ENCODE measurements around the gene NEURL1B.

Gene NEURL1B

GRCh38 chr5:172640822-172641358, at the start of gene NEURL1B:
Gene NEURL1B, plus strand, starts transcription at chr5:172641263. Its CDS starts 144 bp downstream, at chr5:172641407.
- no peak for TF ChIP-seq CTCF (IDR thresholded peaks at IDR 0.05; ENCODE audit: insufficient read depth, low read depth, low read length, missing control alignments)
- H3K4me3 ChIP-seq (ENCODE audit: low read length) = peak within 1 kb of the TSS; percentile 55
- DNase-seq (ENCODE audit: low read depth) = peak; percentile 79

- TF ChIP-seq CTCF (IDR thresholded peaks at IDR 0.05; ENCODE audit: insufficient read depth, low read depth, low read length, missing control alignments) = no peak
- H3K4me3 ChIP-seq (ENCODE audit: low read length) = no peak overlapping the region
- no peak for DNase-seq (ENCODE audit: low read depth)
These were observed 49.4 kb upstream of the NEURL1B start for GRCh38 chr5:172591636-172592035.

- no peak for TF ChIP-seq CTCF (IDR thresholded peaks at IDR 0.05; ENCODE audit: insufficient read depth, low read depth, low read length, missing control alignments)
- no peak overlapping the region for H3K4me3 ChIP-seq (ENCODE audit: low read length)
- no peak for DNase-seq (ENCODE audit: low read depth)
These were observed 48.2 kb upstream of the NEURL1B start for GRCh38 chr5:172592881-172593280.

- no peak for TF ChIP-seq CTCF (IDR thresholded peaks at IDR 0.05; ENCODE audit: insufficient read depth, low read depth, low read length, missing control alignments)
- no peak overlapping the region for H3K4me3 ChIP-seq (ENCODE audit: low read length)
- DNase-seq (ENCODE audit: low read depth) = no peak
These were observed 47.8 kb upstream of the NEURL1B start for GRCh38 chr5:172593306-172593705.

GRCh38 chr5:172593721-172594235, 47.3 kb upstream of the NEURL1B start:
- DNase-seq (ENCODE audit: low read depth) = no peak
- TF ChIP-seq CTCF (IDR thresholded peaks at IDR 0.05; ENCODE audit: insufficient read depth, low read depth, low read length, missing control alignments) = no peak
- no peak overlapping the region for H3K4me3 ChIP-seq (ENCODE audit: low read length)

- no peak overlapping the region for H3K4me3 ChIP-seq (ENCODE audit: low read length)
- no peak for TF ChIP-seq CTCF (IDR thresholded peaks at IDR 0.05; ENCODE audit: insufficient read depth, low read depth, low read length, missing control alignments)
- no peak for DNase-seq (ENCODE audit: low read depth)
These were observed 46.6 kb upstream of the NEURL1B start for GRCh38 chr5:172594431-172594830.

GRCh38 chr5:172594867-172595466, 46.1 kb upstream of the NEURL1B start:
- peak; percentile 23 for DNase-seq (ENCODE audit: low read depth)
- no peak for TF ChIP-seq CTCF (IDR thresholded peaks at IDR 0.05; ENCODE audit: insufficient read depth, low read depth, low read length, missing control alignments)
- no peak overlapping the region for H3K4me3 ChIP-seq (ENCODE audit: low read length)
